IMR-90 (cell line): Measurements from ENCODE around the gene CARMIL1. TPM values are rescaled to one million over a fixed set of nuclear protein-coding genes. Genes with fewer than 3 reads are reported as not detected.

Experiments
- ATAC-seq: fragments of 200-7000 bp; cut with Tn5 transposase; 2 replicates; pipeline ENCODE4 v1.9.1; 2020; ENCODE audit warnings: low read depth, mild to moderate bottlenecking, moderate library complexity
- BruUV-seq: library from RNA; stranded (reverse); fragments of 400-500 nt; replicated peaks from 2 replicates; lab custom pipeline; 2021; lab: Mats Ljungman, UMichigan
- CTCF ChIA-PET: fragments of 300-600 bp; formaldehyde crosslinking; extraction: SDS; loops from one replicate; lab custom pipeline; 2021; ENCODE audit warnings: antibody characterized with exemption; lab: Yijun Ruan, JAX
- POLR2A ChIA-PET: fragments of 300-600 bp; sonication (Branson Sonifier 250); formaldehyde crosslinking; loops from one replicate; lab custom pipeline; 2022; ENCODE audit warnings: antibody characterized with exemption; ENCODE audit not compliant: unreplicated experiment; lab: Charles Lee
- DNase-seq: peaks from one replicate; pipeline ENCODE4 v3.0.0; 2013
- H2AFZ ChIP-seq: replicated peaks from 2 replicates; pipeline ENCODE3; 2013; ENCODE audit warnings: low read length, mild to moderate bottlenecking; ENCODE audit not compliant: poor library complexity
- H2AK5ac ChIP-seq: 2 replicates; pipeline ENCODE4 v1.6.1; 2013; ENCODE audit warnings: low read depth, low read length, inconsistent platforms
- H2AK9ac ChIP-seq: replicated peaks from 2 replicates; pipeline ENCODE3; 2013; ENCODE audit warnings: mild to moderate bottlenecking, low read depth, low read length, moderate library complexity; ENCODE audit not compliant: poor library complexity
- H2BK120ac ChIP-seq: 2 replicates; pipeline ENCODE4 v1.6.1; 2013; ENCODE audit warnings: low read depth, low read length, inconsistent platforms
- H2BK15ac ChIP-seq: 3 replicates; pipeline ENCODE4 v1.6.1; 2013; ENCODE audit warnings: low read depth, low read length, inconsistent platforms
- H2BK20ac ChIP-seq: 2 replicates; pipeline ENCODE4 v1.6.1; 2013; ENCODE audit warnings: low read depth, mild to moderate bottlenecking, inconsistent platforms, low read length, moderate library complexity
- H2BK5ac ChIP-seq: 2 replicates; pipeline ENCODE4 v1.6.1; 2013; ENCODE audit warnings: mild to moderate bottlenecking, low read depth, low read length, inconsistent platforms; ENCODE audit not compliant: poor library complexity, severe bottlenecking
- H3K14ac ChIP-seq: replicated peaks from 2 replicates; pipeline ENCODE4 v1.6.1; 2013; ENCODE audit warnings: low read depth, low read length, inconsistent platforms
- H3K18ac ChIP-seq: 2 replicates; pipeline ENCODE4 v1.6.1; 2013; ENCODE audit warnings: low read depth, low read length, control low read depth
- H3K23ac ChIP-seq: 2 replicates; pipeline ENCODE4 v1.6.1; 2013; ENCODE audit warnings: low read depth, low read length, inconsistent platforms
- H3K27ac ChIP-seq: 2 replicates; pipeline ENCODE4 v1.5.1; 2013; ENCODE audit warnings: mild to moderate bottlenecking, control low read depth, low read length; ENCODE audit not compliant: insufficient read depth
- H3K27me3 ChIP-seq: 2 replicates; pipeline ENCODE4 v1.6.1; 2013; ENCODE audit warnings: low read length; ENCODE audit not compliant: control insufficient read depth, insufficient read depth
- H3K36me3 ChIP-seq: 2 replicates; pipeline ENCODE4 v1.6.1; 2013; ENCODE audit warnings: low read length, mixed read lengths; ENCODE audit not compliant: control insufficient read depth, insufficient read depth
- H3K4ac ChIP-seq: 2 replicates; pipeline ENCODE4 v1.6.1; 2013; ENCODE audit warnings: low read depth, low read length, inconsistent platforms
- H3K4me1 ChIP-seq: 2 replicates; pipeline ENCODE4 v1.6.1; 2013; ENCODE audit warnings: low read length, mixed read lengths; ENCODE audit not compliant: control insufficient read depth, insufficient read depth
- H3K4me2 ChIP-seq: 2 replicates; pipeline ENCODE4 v1.6.1; 2013; ENCODE audit warnings: low read depth, mild to moderate bottlenecking, control low read depth, low read length, moderate library complexity
- H3K4me3 ChIP-seq: 2 replicates; pipeline ENCODE4 v1.5.1; 2013; ENCODE audit warnings: low read depth, mild to moderate bottlenecking, control low read depth, low read length, moderate library complexity; ENCODE audit not compliant: insufficient read depth
- H3K56ac ChIP-seq: 2 replicates; pipeline ENCODE4 v1.6.1; 2013; ENCODE audit warnings: low read length, inconsistent platforms; ENCODE audit not compliant: insufficient read depth; ENCODE audit errors: extremely low read depth
- H3K79me1 ChIP-seq, 2 experiments: 2 replicates each; pipeline ENCODE4 v1.6.1; 2013; ENCODE audit warnings: low read length in 2 of 2, inconsistent platforms in 1 of 2, low read depth in 1 of 2
- H3K9ac ChIP-seq: 2 replicates; pipeline ENCODE4 v1.6.1; 2013; ENCODE audit warnings: low read depth, low read length, control low read depth
- H3K9me1 ChIP-seq: 2 replicates; pipeline ENCODE4 v1.6.1; 2013; ENCODE audit warnings: low read length, inconsistent platforms; ENCODE audit not compliant: insufficient read depth
- H3K9me3 ChIP-seq: 2 replicates; pipeline ENCODE4 v1.6.1; 2013; ENCODE audit warnings: low read length; ENCODE audit not compliant: control insufficient read depth, insufficient read depth
- H4K20me1 ChIP-seq: 2 replicates; pipeline ENCODE4 v1.6.1; 2013; ENCODE audit warnings: low read length, inconsistent platforms; ENCODE audit not compliant: insufficient read depth
- H4K5ac ChIP-seq: 2 replicates; pipeline ENCODE4 v1.6.1; 2013; ENCODE audit warnings: mild to moderate bottlenecking, low read depth, low read length, control low read depth
- H4K8ac ChIP-seq, 2 experiments: 2 replicates each; pipeline ENCODE4 v1.6.1; 2013; ENCODE audit warnings: low read depth in 2 of 2, low read length in 2 of 2, control low read depth in 1 of 2, inconsistent platforms in 1 of 2
- H4K91ac ChIP-seq: 2 replicates; pipeline ENCODE4 v1.6.1; 2013; ENCODE audit warnings: low read depth, low read length, inconsistent platforms; ENCODE audit not compliant: insufficient read depth
- BHLHE40 ChIP-seq: fragments of 150-350 bp; IDR thresholded peaks from 2 replicates; pipeline ENCODE4 v1.6.1; 2016; ENCODE audit warnings: mild to moderate bottlenecking, low read depth, low read length
- CEBPB ChIP-seq: IDR thresholded peaks from 2 replicates; pipeline ENCODE4 v1.6.1; 2012; ENCODE audit warnings: low read depth, low read length, improper control_type of control experiment
- CHD1 ChIP-seq: IDR thresholded peaks from 2 replicates; pipeline ENCODE4 v1.6.1; 2012; ENCODE audit warnings: low read depth, low read length, improper control_type of control experiment
- FOS ChIP-seq: fragments of 150-350 bp; IDR thresholded peaks from 2 replicates; pipeline ENCODE4 v1.6.1; 2016; ENCODE audit warnings: low read depth, low read length
- MAFK ChIP-seq: IDR thresholded peaks from 2 replicates; pipeline ENCODE4 v1.6.1; 2012; ENCODE audit warnings: low read depth, low read length, improper control_type of control experiment
- MAZ ChIP-seq: IDR thresholded peaks from 2 replicates; pipeline ENCODE4 v1.6.1; 2012; ENCODE audit warnings: low read depth, mild to moderate bottlenecking, low read length, improper control_type of control experiment, moderate library complexity, borderline replicate concordance
- MXI1 ChIP-seq: IDR thresholded peaks from 2 replicates; pipeline ENCODE4 v1.6.1; 2012; ENCODE audit warnings: low read depth, mild to moderate bottlenecking, low read length, moderate library complexity, borderline replicate concordance
- NFE2L2 ChIP-seq: fragments of 150-350 bp; IDR thresholded peaks from 2 replicates; pipeline ENCODE4 v1.6.1; 2016; ENCODE audit warnings: low read depth, mild to moderate bottlenecking, low read length
- POLR2A ChIP-seq: IDR thresholded peaks from 2 replicates; pipeline ENCODE4 v1.6.1; 2012; ENCODE audit warnings: mild to moderate bottlenecking, low read depth, low read length
- RAD21 ChIP-seq: IDR thresholded peaks from 2 replicates; pipeline ENCODE4 v1.6.1; 2012; ENCODE audit warnings: low read length, improper control_type of control experiment
- RCOR1 ChIP-seq: IDR thresholded peaks from 2 replicates; pipeline ENCODE4 v1.6.1; 2012; ENCODE audit warnings: mild to moderate bottlenecking, low read length, improper control_type of control experiment; ENCODE audit not compliant: insufficient replicate concordance
- RFX5 ChIP-seq: IDR thresholded peaks from 2 replicates; pipeline ENCODE4 v1.8.0; 2012; ENCODE audit warnings: low read depth, mild to moderate bottlenecking, low read length, moderate library complexity
- SMC3 ChIP-seq: fragments of 150-350 bp; IDR thresholded peaks from 2 replicates; pipeline ENCODE4 v1.6.1; 2016; ENCODE audit warnings: low read depth, mild to moderate bottlenecking, antibody characterized with exemption, low read length, moderate library complexity
- WGBS, 2 experiments: methylation state at CpG; one replicate each; pipeline versions ENCODE4 v1.1.5 to v1.1.7; 2013; ENCODE audit warnings: missing lambda C conversion rate in 2 of 2; ENCODE audit not compliant: insufficient read length in 1 of 2; ENCODE audit errors: extremely low coverage in 2 of 2; 5-methylcytosine and 5-hydroxymethylcytosine counted together
- dilution Hi-C: fragments of 300-500 bp; cut with HindIII; formaldehyde crosslinking; loops from one replicate; pipeline ENCODE4 v1.14.3; 2018; ENCODE audit warnings: low sequenced_read_pairs; ENCODE audit not compliant: unreplicated experiment
- in situ Hi-C: fragments of 300-500 bp; cut with MboI; formaldehyde crosslinking; loops from 3 replicates; pipeline ENCODE4 v1.14.3; 2019; ENCODE audit warnings: low sequenced_read_pairs, inconsistent platforms, mixed read lengths
- intact Hi-C: fragments of 100-400 bp; cut with micrococcal nuclease; formaldehyde crosslinking; loops from 2 replicates; pipeline ENCODE4 v1.10.0; 2022
- polyA plus RNA-seq, 3 experiments: library from polyadenylated mRNA; depleted of rRNA; stranded (reverse); fragments of >200 nt; gene quantifications; 2 replicates each; pipeline ENCODE4 v1.2.3, GENCODE V29; 2012; ENCODE audit warnings: low replicate concordance in 1 of 3
- total RNA-seq: library from RNA; depleted of rRNA; stranded (reverse); fragments of >200 nt; gene quantifications from 2 replicates; pipeline ENCODE4 v1.2.3, GENCODE V29; 2012
- TF ChIP-seq, protein P1 (sequence below): conservative IDR thresholded peaks from 2 replicates; pipeline ENCODE4 v1.5.1; 2012; ENCODE audit warnings: mild to moderate bottlenecking, low read depth, low read length, improper control_type of control experiment
- TF ChIP-seq, protein P2 (sequence below): fragments of 150-350 bp; IDR thresholded peaks from 2 replicates; pipeline ENCODE4 v1.6.1; 2016; ENCODE audit warnings: low read depth, mild to moderate bottlenecking, low read length, moderate library complexity, borderline replicate concordance
- TF ChIP-seq, protein P3 (sequence below): fragments of 150-350 bp; IDR thresholded peaks from 2 replicates; pipeline ENCODE4 v1.6.1; 2017; ENCODE audit warnings: mild to moderate bottlenecking, antibody characterized with exemption, low read length, low read depth

The CARMIL1 gene
- total and polyA plus RNA-seq, 2 of the 4 experiments (the other 2 are of a cell fraction): 1.3 to 2.9 TPM

DNA sequence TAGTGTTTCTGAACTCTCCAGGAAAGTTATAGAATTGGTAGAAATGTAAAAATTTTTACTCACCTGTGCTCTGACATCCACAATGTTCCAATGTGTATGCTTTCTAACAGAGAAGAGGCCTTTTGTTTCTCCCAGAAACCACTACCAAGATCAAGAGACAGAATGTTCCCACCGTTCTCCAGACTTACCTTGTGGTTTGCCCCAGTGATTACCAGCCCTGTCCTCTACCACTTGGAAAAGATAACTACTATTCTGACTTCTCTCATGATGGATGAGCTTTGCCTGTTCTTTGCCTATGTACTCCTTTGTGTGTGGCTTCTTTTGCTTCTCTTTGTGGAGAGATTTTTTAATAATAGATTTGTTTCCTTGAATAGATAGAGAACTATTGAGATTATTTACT, 199.8 kb downstream of the CARMIL1 start:
- H2BK5ac ChIP-seq: no peak overlapping the region
- no peak overlapping the region for H2AFZ ChIP-seq
- no peaks in the 10 kb centered on the region for H3K9me3 ChIP-seq
- H3K4ac ChIP-seq: no peak overlapping the region
- H3K18ac ChIP-seq: no peak overlapping the region
- no peak overlapping the region for H3K27ac ChIP-seq
- H4K5ac ChIP-seq: no peak overlapping the region
- CTCF ChIA-PET: no interaction called here
- no peak overlapping the region for H2AK9ac ChIP-seq
- H3K4me2 ChIP-seq: no peak overlapping the region
- dilution Hi-C loops (no loop called here), intact Hi-C loops (no loop called here), in situ Hi-C loops (no loop called here)
- no peaks in the 10 kb centered on the region for H4K20me1 ChIP-seq
- H3K27me3 ChIP-seq: no peaks in the 10 kb centered on the region
- H3K23ac ChIP-seq: no peak overlapping the region
- no CpG with 5 or more reads among the region's 1 CpG for WGBS, 2 experiments
- ATAC-seq (no peak), DNase-seq (no peak)
- H3K4me1 ChIP-seq: no peaks in the 10 kb centered on the region
- TF ChIP-seq SMC3 (no peak), RFX5 (no peak), BHLHE40 (no peak), MAFK (no peak), MAZ (no peak), FOS (no peak), NFE2L2 (no peak), CEBPB (no peak), MXI1 (no peak), RAD21 (no peak), RCOR1 (no peak), POLR2A (no peak), CHD1 (no peak)
- TF ChIP-seq, protein P1, sequence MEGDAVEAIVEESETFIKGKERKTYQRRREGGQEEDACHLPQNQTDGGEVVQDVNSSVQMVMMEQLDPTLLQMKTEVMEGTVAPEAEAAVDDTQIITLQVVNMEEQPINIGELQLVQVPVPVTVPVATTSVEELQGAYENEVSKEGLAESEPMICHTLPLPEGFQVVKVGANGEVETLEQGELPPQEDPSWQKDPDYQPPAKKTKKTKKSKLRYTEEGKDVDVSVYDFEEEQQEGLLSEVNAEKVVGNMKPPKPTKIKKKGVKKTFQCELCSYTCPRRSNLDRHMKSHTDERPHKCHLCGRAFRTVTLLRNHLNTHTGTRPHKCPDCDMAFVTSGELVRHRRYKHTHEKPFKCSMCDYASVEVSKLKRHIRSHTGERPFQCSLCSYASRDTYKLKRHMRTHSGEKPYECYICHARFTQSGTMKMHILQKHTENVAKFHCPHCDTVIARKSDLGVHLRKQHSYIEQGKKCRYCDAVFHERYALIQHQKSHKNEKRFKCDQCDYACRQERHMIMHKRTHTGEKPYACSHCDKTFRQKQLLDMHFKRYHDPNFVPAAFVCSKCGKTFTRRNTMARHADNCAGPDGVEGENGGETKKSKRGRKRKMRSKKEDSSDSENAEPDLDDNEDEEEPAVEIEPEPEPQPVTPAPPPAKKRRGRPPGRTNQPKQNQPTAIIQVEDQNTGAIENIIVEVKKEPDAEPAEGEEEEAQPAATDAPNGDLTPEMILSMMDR: no peak
- TF ChIP-seq, protein P2, sequence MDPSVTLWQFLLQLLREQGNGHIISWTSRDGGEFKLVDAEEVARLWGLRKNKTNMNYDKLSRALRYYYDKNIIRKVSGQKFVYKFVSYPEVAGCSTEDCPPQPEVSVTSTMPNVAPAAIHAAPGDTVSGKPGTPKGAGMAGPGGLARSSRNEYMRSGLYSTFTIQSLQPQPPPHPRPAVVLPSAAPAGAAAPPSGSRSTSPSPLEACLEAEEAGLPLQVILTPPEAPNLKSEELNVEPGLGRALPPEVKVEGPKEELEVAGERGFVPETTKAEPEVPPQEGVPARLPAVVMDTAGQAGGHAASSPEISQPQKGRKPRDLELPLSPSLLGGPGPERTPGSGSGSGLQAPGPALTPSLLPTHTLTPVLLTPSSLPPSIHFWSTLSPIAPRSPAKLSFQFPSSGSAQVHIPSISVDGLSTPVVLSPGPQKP: no peak
- TF ChIP-seq, protein P3, sequence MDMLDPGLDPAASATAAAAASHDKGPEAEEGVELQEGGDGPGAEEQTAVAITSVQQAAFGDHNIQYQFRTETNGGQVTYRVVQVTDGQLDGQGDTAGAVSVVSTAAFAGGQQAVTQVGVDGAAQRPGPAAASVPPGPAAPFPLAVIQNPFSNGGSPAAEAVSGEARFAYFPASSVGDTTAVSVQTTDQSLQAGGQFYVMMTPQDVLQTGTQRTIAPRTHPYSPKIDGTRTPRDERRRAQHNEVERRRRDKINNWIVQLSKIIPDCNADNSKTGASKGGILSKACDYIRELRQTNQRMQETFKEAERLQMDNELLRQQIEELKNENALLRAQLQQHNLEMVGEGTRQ: no peak
- H4K8ac ChIP-seq: no peak overlapping the region
- no peak overlapping the region for H4K91ac ChIP-seq
- POLR2A ChIA-PET: no interaction called here
- H3K9ac ChIP-seq: no peak overlapping the region
- H3K56ac ChIP-seq: no peak overlapping the region
- H3K14ac ChIP-seq: no peak overlapping the region
- H3K79me1 ChIP-seq: no peaks in the 10 kb centered on the region
- no TSS peak for BruUV-seq
- no peak overlapping the region for H2BK120ac ChIP-seq
- H3K36me3 ChIP-seq: no peaks in the 10 kb centered on the region
- H2BK15ac ChIP-seq: no peak overlapping the region
- H2BK20ac ChIP-seq: no peak overlapping the region
- H2AK5ac ChIP-seq: no peak overlapping the region
- H3K4me3 ChIP-seq: no peak overlapping the region
- no peaks in the 10 kb centered on the region for H3K9me1 ChIP-seq
